Tracheal epithelial cell (primary cell): Measurements from ENCODE around the gene GNRH2. TPM values are rescaled to one million over a fixed set of nuclear protein-coding genes. Genes with fewer than 3 reads are reported as not detected.

ENCODE experiments used
- total RNA-seq: library from RNA; depleted of rRNA; stranded (reverse); fragments of >200 nt; gene quantifications from 2 replicates; pipeline ENCODE4 v1.2.1, GENCODE V29; 2014

The GNRH2 gene
- total RNA-seq = not detected in 2 replicates

GRCh38 chr20:3043322-3043721 lies at the start of gene GNRH2:
Gene GNRH2 (plus strand): TSS chr20:3043622. CDS start chr20:3044415, 793 bp downstream.

GRCh38 chr20:3045816-3046676 lies 2.6 kb downstream of the GNRH2 start, which contains the start of gene MRPS26:
Gene MRPS26 (plus strand): TSS chr20:3046052. CDS start chr20:3046069, 17 bp downstream.

GRCh38 chr20:3071610-3072529 lies 28.4 kb downstream of the GNRH2 start, which contains the start of gene OXT:
Gene OXT (plus strand): TSS chr20:3071620. CDS start chr20:3071656, 36 bp downstream.

GRCh38 chr20:3084283-3084985 lies 41.0 kb downstream of the GNRH2 start, which contains the start of gene AVP:
Gene AVP (minus strand): TSS chr20:3084724. CDS start chr20:3084674, 50 bp downstream.

Other genes starting within 250 kb of the GNRH2 start
- gene CPXM1, start 243.0 kb upstream of the GNRH2 start, total RNA-seq = not detected in 2 replicates
- gene C20orf141, start 228.6 kb upstream of the GNRH2 start, total RNA-seq = not detected in 2 replicates
- not detected in 2 replicates for gene TMEM239, start 227.3 kb upstream of the GNRH2 start, total RNA-seq
- gene PCED1A, start 203.0 kb upstream of the GNRH2 start, total RNA-seq = 21.4 and 35.8 TPM in 2 replicates
- 28.1 and 37.1 TPM in 2 replicates for gene VPS16, start 202.9 kb upstream of the GNRH2 start, total RNA-seq
- gene PTPRA, start 170.1 kb upstream of the GNRH2 start, total RNA-seq = 19.0 and 36.9 TPM in 2 replicates
- gene MRPS26, start 2.4 kb downstream of the GNRH2 start, total RNA-seq = 69.5 and 77.8 TPM in 2 replicates
- not detected in 2 replicates for gene OXT, start 28.0 kb downstream of the GNRH2 start, total RNA-seq
- not detected in 2 replicates for gene AVP, start 41.1 kb downstream of the GNRH2 start, total RNA-seq
- gene FASTKD5, start 116.2 kb downstream of the GNRH2 start, total RNA-seq = 11.3 and 13.3 TPM in 2 replicates
- gene UBOX5, start 116.2 kb downstream of the GNRH2 start, total RNA-seq = 1.9 and 2.6 TPM in 2 replicates
- gene LZTS3, start 129.9 kb downstream of the GNRH2 start, total RNA-seq = 8.5 and 14.9 TPM in 2 replicates
- 32.8 and 41.4 TPM in 2 replicates for gene DDRGK1, start 161.1 kb downstream of the GNRH2 start, total RNA-seq
- gene ITPA, start 165.9 kb downstream of the GNRH2 start, total RNA-seq = 35.2 and 40.1 TPM in 2 replicates
- gene SLC4A11, start 195.6 kb downstream of the GNRH2 start, total RNA-seq = 3.0 and 3.1 TPM in 2 replicates